ENCODE results near the gene SLC4A2.
A peak's percentile ranks its signal among the peaks of the same experiment; 100 is the strongest.

Gene SLC4A2

GRCh38 chr7:151018421-151019129, 40.8 kb upstream of the SLC4A2 start:
- H3K9me3 ChIP-seq (ENCODE audit: severe bottlenecking): no peaks in the 10 kb centered on the region
- peak overlapping the region; percentile 55 for H3K4me3 ChIP-seq (ENCODE audit: low read depth, low read length)
- TF ChIP-seq CTCF (IDR thresholded peaks at IDR 0.05; ENCODE audit: low read depth, low read length): no peak
- DNase-seq: no peak
- H3K27me3 ChIP-seq (ENCODE audit: insufficient read depth, low read depth, severe bottlenecking): no peaks in the 10 kb centered on the region
- no peaks in the 10 kb centered on the region for H3K36me3 ChIP-seq
- H3K27ac ChIP-seq: peak overlapping the region; percentile 45

- H3K36me3 ChIP-seq: no peaks in the 10 kb centered on the region
- TF ChIP-seq CTCF (IDR thresholded peaks at IDR 0.05; ENCODE audit: low read depth, low read length): no peak
- H3K9me3 ChIP-seq (ENCODE audit: severe bottlenecking): no peaks in the 10 kb centered on the region
- no peaks in the 10 kb centered on the region for H3K27me3 ChIP-seq (ENCODE audit: insufficient read depth, low read depth, severe bottlenecking)
- no peak overlapping the region for H3K4me3 ChIP-seq (ENCODE audit: low read depth, low read length)
- no peak for DNase-seq
- H3K27ac ChIP-seq: no peak overlapping the region
These were observed 40.3 kb upstream of the SLC4A2 start for GRCh38 chr7:151019130-151019447.

- no peaks in the 10 kb centered on the region for H3K27me3 ChIP-seq (ENCODE audit: insufficient read depth, low read depth, severe bottlenecking)
- no peak for DNase-seq
- H3K36me3 ChIP-seq: no peaks in the 10 kb centered on the region
- H3K9me3 ChIP-seq (ENCODE audit: severe bottlenecking): no peaks in the 10 kb centered on the region
- TF ChIP-seq CTCF (IDR thresholded peaks at IDR 0.05; ENCODE audit: low read depth, low read length): no peak
- no peak overlapping the region for H3K27ac ChIP-seq
- no peak overlapping the region for H3K4me3 ChIP-seq (ENCODE audit: low read depth, low read length)
These were observed 39.2 kb upstream of the SLC4A2 start for GRCh38 chr7:151020231-151020630.

- Histone ChIP-seq H3K36me3 (no peaks in the 10 kb centered on the region), H3K4me3 (ENCODE audit: low read depth, low read length) (no peak overlapping the region), H3K27me3 (ENCODE audit: insufficient read depth, low read depth, severe bottlenecking) (no peaks in the 10 kb centered on the region), H3K27ac (no peak overlapping the region), H3K9me3 (ENCODE audit: severe bottlenecking) (no peaks in the 10 kb centered on the region)
- no peak for TF ChIP-seq CTCF (IDR thresholded peaks at IDR 0.05; ENCODE audit: low read depth, low read length)
- no peak for DNase-seq
These were observed 36.2 kb upstream of the SLC4A2 start for GRCh38 chr7:151023232-151023631.

GRCh38 chr7:151024435-151025056, 34.8 kb upstream of the SLC4A2 start, which contains the start of gene ATG9B:
Gene ATG9B, minus strand, starts transcription at chr7:151024494. Its CDS starts 71 bp downstream, at chr7:151024423.
- no peak for DNase-seq
- no peaks in the 10 kb centered on the region for H3K36me3 ChIP-seq

More at GRCh38 chr7:151024435-151025056, 34.8 kb upstream of the SLC4A2 start, which contains the start of gene ATG9B:
- H3K27me3 ChIP-seq (ENCODE audit: insufficient read depth, low read depth, severe bottlenecking): no peaks in the 10 kb centered on the region
- H3K27ac ChIP-seq: no peak within 1 kb of the TSS
- TF ChIP-seq CTCF (IDR thresholded peaks at IDR 0.05; ENCODE audit: low read depth, low read length): no peak
- no peaks in the 10 kb centered on the region for H3K9me3 ChIP-seq (ENCODE audit: severe bottlenecking)
- no peak within 1 kb of the TSS for H3K4me3 ChIP-seq (ENCODE audit: low read depth, low read length)
